ENCODE results near the gene STC2. TPM values are rescaled to one million over a fixed set of nuclear protein-coding genes. Genes with fewer than 3 reads are reported as not detected.
"Not testable (repeated sequence)": the region's sequence is repeated elsewhere in the genome, so short reads cannot be mapped to it uniquely, and the experiment has no call there.

Gene STC2
- 0.65 TPM for total RNA-seq

- DNase-seq (ENCODE audit: low spot score) (no peak), ATAC-seq (peak; percentile 46)
Measured at GRCh38 chr5:173327948-173328843, at the start of gene STC2. Gene STC2, minus strand, starts transcription at chr5:173328414. Its CDS starts 221 bp downstream, at chr5:173328193.

GRCh38 chr5:173371400-173371799 is 43.2 kb upstream of the STC2 start:
- no peak for ATAC-seq
- DNase-seq (ENCODE audit: low spot score), result no peak

- not testable (repeated sequence) for ATAC-seq; DNase-seq (ENCODE audit: low spot score)
Measured at GRCh38 chr5:173363406-173363805, 35.2 kb upstream of the STC2 start.

GRCh38 chr5:173355561-173355960 is 27.3 kb upstream of the STC2 start:
- DNase-seq (ENCODE audit: low spot score) (no peak), ATAC-seq (no peak)

- DNase-seq (ENCODE audit: low spot score), result no peak
Measured at GRCh38 chr5:173354645-173355044, 26.4 kb upstream of the STC2 start.

GRCh38 chr5:173352366-173353349 is 24.4 kb upstream of the STC2 start:
- ATAC-seq, result no peak

More at GRCh38 chr5:173354645-173355044, 26.4 kb upstream of the STC2 start:
- no peak for ATAC-seq

GRCh38 chr5:173342813-173343755 is 14.9 kb upstream of the STC2 start:
- no peak for DNase-seq (ENCODE audit: low spot score)
- ATAC-seq, result peak; percentile 18

More at GRCh38 chr5:173352366-173353349, 24.4 kb upstream of the STC2 start:
- DNase-seq (ENCODE audit: low spot score), result no peak

- no peak for DNase-seq (ENCODE audit: low spot score)
- peak; percentile 57 for ATAC-seq
Measured at GRCh38 chr5:173341961-173342430, 13.8 kb upstream of the STC2 start.

- DNase-seq (ENCODE audit: low spot score) (no peak), ATAC-seq (no peak)
Measured at GRCh38 chr5:173340984-173341383, 12.8 kb upstream of the STC2 start.

- ATAC-seq, result no peak
Measured at GRCh38 chr5:173340451-173340850, 12.2 kb upstream of the STC2 start.

GRCh38 chr5:173339286-173339685 is 11.1 kb upstream of the STC2 start:
- DNase-seq (ENCODE audit: low spot score) (no peak), ATAC-seq (no peak)

More at GRCh38 chr5:173340451-173340850, 12.2 kb upstream of the STC2 start:
- no peak for DNase-seq (ENCODE audit: low spot score)

GRCh38 chr5:173338380-173339015 is 10.3 kb upstream of the STC2 start:
- DNase-seq (ENCODE audit: low spot score) (no peak), ATAC-seq (no peak)

GRCh38 chr5:173334808-173335207 is 6.6 kb upstream of the STC2 start:
- no peak for DNase-seq (ENCODE audit: low spot score)
- ATAC-seq, result no peak

- ATAC-seq, result no peak
- DNase-seq (ENCODE audit: low spot score), result no peak
Measured at GRCh38 chr5:173333925-173334661, 5.9 kb upstream of the STC2 start.

- DNase-seq (ENCODE audit: low spot score) (peak; percentile 84), ATAC-seq (peak; percentile 98)
Measured at GRCh38 chr5:173331956-173332479, 3.8 kb upstream of the STC2 start.

- ATAC-seq, result no peak
- no peak for DNase-seq (ENCODE audit: low spot score)
Measured at GRCh38 chr5:173331287-173331686, 3.1 kb upstream of the STC2 start.

GRCh38 chr5:173330338-173331206 is 2.4 kb upstream of the STC2 start:
- ATAC-seq, result no peak

More at GRCh38 chr5:173330338-173331206, 2.4 kb upstream of the STC2 start:
- no peak for DNase-seq (ENCODE audit: low spot score)

All from left lobe of liver (tissue), 2 donors.